Measurements from ENCODE around the gene TFDP1.

Gene TFDP1

GRCh38 chr13:113632706-113633484 is 48.3 kb downstream of the TFDP1 start:
- no peak for TF ChIP-seq CTCF (IDR thresholded peaks at IDR 0.05; ENCODE audit: low read depth, low read length)
- DNase-seq (ENCODE audit: low read depth in 2 of 2) = no peak
- H3K4me3 ChIP-seq (replicated peaks in 1 of 2; ENCODE audit: low read depth in 2 of 2, low read length in 2 of 2) = no peak overlapping the region

- no peak for DNase-seq (ENCODE audit: low read depth in 2 of 2)
- H3K4me3 ChIP-seq (replicated peaks in 1 of 2; ENCODE audit: low read depth in 2 of 2, low read length in 2 of 2) = no peak overlapping the region
- no peak for TF ChIP-seq CTCF (IDR thresholded peaks at IDR 0.05; ENCODE audit: low read depth, low read length)
Measured at GRCh38 chr13:113633485-113633873, 48.9 kb downstream of the TFDP1 start.

GRCh38 chr13:113634279-113635047 is 49.9 kb downstream of the TFDP1 start:
- no peak for DNase-seq (ENCODE audit: low read depth in 2 of 2)
- H3K4me3 ChIP-seq (replicated peaks in 1 of 2; ENCODE audit: low read depth in 2 of 2, low read length in 2 of 2) = no peak overlapping the region
- no peak for TF ChIP-seq CTCF (IDR thresholded peaks at IDR 0.05; ENCODE audit: low read depth, low read length)

GRCh38 chr13:113635048-113635420 is 50.5 kb downstream of the TFDP1 start:
- no peak overlapping the region for H3K4me3 ChIP-seq (replicated peaks in 1 of 2; ENCODE audit: low read depth in 2 of 2, low read length in 2 of 2)
- no peak for DNase-seq (ENCODE audit: low read depth in 2 of 2)
- no peak for TF ChIP-seq CTCF (IDR thresholded peaks at IDR 0.05; ENCODE audit: low read depth, low read length)

GRCh38 chr13:113635709-113636108 is 51.2 kb downstream of the TFDP1 start:
- DNase-seq (ENCODE audit: low read depth in 2 of 2) = no peak
- no peak for TF ChIP-seq CTCF (IDR thresholded peaks at IDR 0.05; ENCODE audit: low read depth, low read length)
- no peak overlapping the region for H3K4me3 ChIP-seq (replicated peaks in 1 of 2; ENCODE audit: low read depth in 2 of 2, low read length in 2 of 2)

- H3K4me3 ChIP-seq (replicated peaks in 1 of 2; ENCODE audit: low read depth in 2 of 2, low read length in 2 of 2) = no peak overlapping the region
- no peak for TF ChIP-seq CTCF (IDR thresholded peaks at IDR 0.05; ENCODE audit: low read depth, low read length)
- DNase-seq (ENCODE audit: low read depth in 2 of 2) = no peak
Measured at GRCh38 chr13:113636266-113636963, 51.9 kb downstream of the TFDP1 start.
